Endothelial cell of umbilical vein (primary cell): Measurements from ENCODE around the gene SPG11. TPM values are rescaled to one million over a fixed set of nuclear protein-coding genes. Genes with fewer than 3 reads are reported as not detected.

ENCODE experiments used
- BruUV-seq: library from RNA; stranded (reverse); fragments of 400-500 nt; replicated peaks from 2 replicates; lab custom pipeline; 2021; lab: Mats Ljungman, UMichigan
- CTCF ChIA-PET: fragments of 300-600, 350-600 bp; sonication (Branson Sonifier 250); formaldehyde crosslinking; loops from one replicate; lab custom pipeline; 2021; ENCODE audit warnings: antibody characterized with exemption, inconsistent platforms; lab: Charles Lee
- POLR2A ChIA-PET: fragments of 300-600, 350-600 bp; sonication (Branson Sonifier 250); formaldehyde crosslinking; loops from one replicate; lab custom pipeline; 2021; ENCODE audit warnings: antibody characterized with exemption, inconsistent platforms; lab: Charles Lee
- DNase-seq: peaks from one replicate; pipeline ENCODE4 v3.0.0-alpha.2; 2011; ENCODE audit warnings: low read depth, low spot score
- FAIRE-seq: peaks from 2 replicates; lab custom pipeline; 2011; peaks lifted over from hg19 to GRCh38; lab: Jason Lieb, UNC
- H2AFZ ChIP-seq: 2 replicates; pipeline ENCODE4 v1.6.0; 2012; ENCODE audit warnings: low read depth, low read length, control low read depth, inconsistent platforms
- H3K27ac ChIP-seq: 2 replicates; pipeline ENCODE4 v1.5.1; 2011; ENCODE audit warnings: low read depth, mild to moderate bottlenecking, control low read depth, low read length, moderate library complexity; ENCODE audit not compliant: insufficient read depth
- H3K27me3 ChIP-seq, 2 experiments: 2 replicates each; pipeline versions ENCODE4 v1.6.0 to v1.6.1; 2011; ENCODE audit warnings: low read length in 2 of 2, mixed read lengths in 1 of 2; ENCODE audit not compliant: control insufficient read depth in 2 of 2, insufficient read depth in 2 of 2
- H3K36me3 ChIP-seq, 2 experiments: 2 replicates in 1 of 2; 3 replicates in 1 of 2; pipeline ENCODE4 v1.5.1; 2011; ENCODE audit warnings: low read length in 2 of 2, mild to moderate bottlenecking in 1 of 2, moderate library complexity in 1 of 2; ENCODE audit not compliant: control insufficient read depth in 2 of 2, insufficient read depth in 2 of 2; ENCODE audit errors: extremely low read depth in 1 of 2
- H3K4me1 ChIP-seq: 3 replicates; pipeline ENCODE4 v1.5.1; 2011; ENCODE audit warnings: mild to moderate bottlenecking, low read length; ENCODE audit not compliant: control insufficient read depth, insufficient read depth; ENCODE audit errors: extremely low read depth
- H3K4me2 ChIP-seq: 2 replicates; pipeline ENCODE4 v1.6.1; 2011; ENCODE audit warnings: low read length, control low read depth, mixed read lengths; ENCODE audit not compliant: insufficient read depth
- H3K4me3 ChIP-seq, 3 experiments: fragments of 200-600 bp in 1 of 3; sonication (generic), shearing (Covaris generic) in 1 of 3; replicated peaks in 1 of 3; 2 replicates each; pipeline ENCODE4 v1.5.1; 2011 to 2016; ENCODE audit warnings: control low read depth in 3 of 3, low read length in 3 of 3, mild to moderate bottlenecking in 2 of 3, inconsistent platforms in 1 of 3, low read depth in 1 of 3, moderate library complexity in 1 of 3; ENCODE audit not compliant: insufficient read depth in 1 of 3
- H3K79me2 ChIP-seq: 2 replicates; pipeline ENCODE4 v1.6.0; 2012; ENCODE audit warnings: low read length, inconsistent platforms; ENCODE audit not compliant: control insufficient read depth, insufficient read depth
- H3K9ac ChIP-seq: replicated peaks from 2 replicates; pipeline ENCODE3; 2011; ENCODE audit warnings: low read length, control low read depth; ENCODE audit not compliant: insufficient read depth; ENCODE audit errors: extremely low read depth
- H3K9me1 ChIP-seq: replicated peaks from 3 replicates; pipeline ENCODE4 v1.6.0; 2011; ENCODE audit warnings: mild to moderate bottlenecking, low read length; ENCODE audit not compliant: control insufficient read depth, insufficient read depth; ENCODE audit errors: extremely low read depth
- H3K9me3 ChIP-seq: replicated peaks from 2 replicates; pipeline ENCODE4 v1.5.1; 2012; ENCODE audit warnings: low read length, inconsistent platforms; ENCODE audit not compliant: control insufficient read depth, insufficient read depth
- H4K20me1 ChIP-seq: replicated peaks from 2 replicates; pipeline ENCODE3; 2011; ENCODE audit warnings: mild to moderate bottlenecking, low read length; ENCODE audit not compliant: control insufficient read depth, insufficient read depth; ENCODE audit errors: extremely low read depth
- CTCF ChIP-seq, 2 donors: IDR thresholded peaks; 1 replicate in 1 of 2; 2 replicates in 1 of 2; pipeline ENCODE4 v1.5.1; 2011; ENCODE audit warnings: low read length in 2 of 2, mild to moderate bottlenecking in 2 of 2, moderate library complexity in 2 of 2, control low read depth in 1 of 2, inconsistent platforms in 1 of 2, low read depth in 1 of 2; ENCODE audit not compliant: insufficient read depth in 1 of 2; ENCODE audit errors: extremely low read depth in 1 of 2
- EZH2 ChIP-seq: IDR thresholded peaks from 2 replicates; pipeline ENCODE4 v1.6.1; 2012; ENCODE audit warnings: borderline replicate concordance, low read depth, mild to moderate bottlenecking, moderate library complexity, low read length, inconsistent platforms; ENCODE audit not compliant: severe bottlenecking
- FOS ChIP-seq: IDR thresholded peaks from 2 replicates; pipeline ENCODE4 v1.6.1; 2011; ENCODE audit warnings: mild to moderate bottlenecking, low read length, moderate library complexity, borderline replicate concordance; ENCODE audit not compliant: insufficient read depth
- GATA2 ChIP-seq: IDR thresholded peaks from 2 replicates; pipeline ENCODE4 v1.7.0; 2011; ENCODE audit warnings: low read depth, mild to moderate bottlenecking, moderate library complexity, mixed read lengths, low read length; ENCODE audit not compliant: insufficient read length, insufficient read depth
- JUN ChIP-seq: IDR thresholded peaks from 2 replicates; pipeline ENCODE4 v1.6.1; 2011; ENCODE audit warnings: borderline replicate concordance, low read depth; ENCODE audit not compliant: insufficient read length, insufficient read depth
- MAX ChIP-seq: IDR thresholded peaks from 2 replicates; pipeline ENCODE4 v1.6.1; 2011; ENCODE audit not compliant: insufficient read depth, insufficient read length
- MYC ChIP-seq: IDR thresholded peaks from one replicate; pipeline ENCODE4 v1.6.1; 2011; ENCODE audit warnings: mild to moderate bottlenecking, low read depth, low read length
- POLR2A ChIP-seq: IDR thresholded peaks from 2 replicates; pipeline ENCODE4 v1.6.1; 2012; ENCODE audit warnings: low read depth, mild to moderate bottlenecking, control low read depth, low read length
- POLR2AphosphoS5 ChIP-seq: IDR thresholded peaks from 2 replicates; pipeline ENCODE4 v1.6.1; 2012; ENCODE audit warnings: low read depth, mild to moderate bottlenecking, control low read depth, low read length, moderate library complexity; ENCODE audit not compliant: insufficient read depth
- dilution Hi-C: fragments of 300-500 bp; cut with MboI; formaldehyde crosslinking; loops from one replicate; pipeline ENCODE4 v1.15.0; 2019; ENCODE audit warnings: low sequenced_read_pairs; ENCODE audit not compliant: extremely low pct_ligation_motif_present
- intact Hi-C: fragments of 100-400 bp; cut with micrococcal nuclease; formaldehyde crosslinking; loops from one replicate; pipeline ENCODE4 v1.10.0; 2022
- polyA plus RNA-seq, 4 experiments: library from polyadenylated mRNA; depleted of rRNA in 3 of 4; stranded (reverse) in 3 of 4; unstranded in 1 of 4; fragments of >200 nt; gene quantifications; 2 replicates each; pipeline versions ENCODE4 v1.2.1 to v1.2.3, GENCODE V29; 2011 to 2012; ENCODE audit warnings: missing spikeins in 1 of 4
- total RNA-seq: library from RNA; stranded (reverse); gene quantifications from 2 replicates; pipeline ENCODE4 v1.2.3, GENCODE V29; 2021

Gene SPG11
- total and polyA plus RNA-seq, 2 donors (not counting 3 experiments of a cell fraction or from before 2014, with no cell fraction given), result 30.7 to 53.5 TPM

GRCh38 chr15:44536962-44537734, 126.3 kb downstream of the SPG11 start, which contains the start of gene EIF3J:
EIF3J (plus strand) TSS chr15:44537147; CDS start chr15:44537195, 48 bp downstream.
- Histone ChIP-seq H3K4me1 (peaks cover 35% of the 10 kb centered on the region), H3K79me2 (peaks cover 56% of the 10 kb centered on the region), H2AFZ (peak within 1 kb of the TSS; percentile 71), H3K9me1 (no peaks in the 10 kb centered on the region), H3K27ac (peak within 1 kb of the TSS; percentile 80), H3K4me2 (peak within 1 kb of the TSS; percentile 96), H3K36me3 (peaks cover 0 to 5% of the 10 kb centered on the region in 2 experiments), H3K9me3 (no peaks in the 10 kb centered on the region), H4K20me1 (peaks cover 4% of the 10 kb centered on the region), H3K27me3 (no peaks in the 10 kb centered on the region), H3K4me3 (peak within 1 kb of the TSS; percentile 70 to 92 (median 92)), H3K9ac (peak within 1 kb of the TSS; percentile 89)
- POLR2A ChIA-PET, result interaction anchor here (0.5 to 1.8 kb wide), 7 partner anchors 8 to 239 kb away, joined by 3 to 12 read pairs (median 5); partner anchors contain the start of gene CTDSPL2
- peak; percentile 98 for DNase-seq
- CTCF ChIA-PET, result interaction anchor here (0.6 to 2.2 kb wide), 7 partner anchors 9 to 48 kb away, joined by 3 to 13 read pairs (median 4); no protein-coding TSS in a partner anchor
- no TSS peak for BruUV-seq
- FAIRE-seq, result peak; percentile 89
- intact Hi-C loops (loop anchor here (1.0 kb wide), 2 partner anchors 110 to 633 kb away; partner anchors contain the start of gene CTDSPL2), dilution Hi-C loops (no loop called here)
- TF ChIP-seq MAX (peak; percentile 68), EZH2 (no peak), JUN (peak; percentile 46), MYC (peak; percentile 33), FOS (peak; percentile 67), POLR2A (no peak), CTCF (IDR thresholded peaks at IDR 0.05; ENCODE audit: extremely low read depth in 1 of 2, insufficient read depth in 1 of 2, low read depth in 1 of 2, low read length in 2 of 2) (no peak), GATA2 (no peak), POLR2AphosphoS5 (peak; percentile 73)
